Myometrial cell (primary cell): ENCODE data around the gene HPF1. TPM values are rescaled to one million over a fixed set of nuclear protein-coding genes. Genes with fewer than 3 reads are reported as not detected.

Source experiments
- total RNA-seq: library from RNA; depleted of rRNA; stranded (reverse); fragments of >200 nt; gene quantifications from 2 replicates; pipeline ENCODE4 v1.2.3, GENCODE V29; 2015

HPF1 gene
- 40.1 and 64.9 TPM in 2 replicates for total RNA-seq

GRCh38 chr4:169757575-169758184 is at the start of gene HPF1:
TSS of gene HPF1 (minus strand) at chr4:169757944. CDS start at chr4:169757877, 67 bp downstream.

Other genes with a start within 250 kb of the HPF1 start
- 8.1 and 10.1 TPM in 2 replicates for gene NEK1, start 145.4 kb downstream of the HPF1 start, total RNA-seq
- gene CLCN3, start 137.4 kb downstream of the HPF1 start, total RNA-seq, result 30.0 and 50.0 TPM in 2 replicates